ELF-1 (cell line): ENCODE results near the gene SCN2A.
"Not testable (repeated sequence)": the region's sequence is repeated elsewhere in the genome, so short reads cannot be mapped to it uniquely, and the experiment has no call there.

ENCODE experiments used
- DNase-seq: peaks from one replicate; pipeline ENCODE4 v3.0.0-alpha.2; 2016; ENCODE audit warnings: low read depth, low spot score

The SCN2A gene

DNA sequence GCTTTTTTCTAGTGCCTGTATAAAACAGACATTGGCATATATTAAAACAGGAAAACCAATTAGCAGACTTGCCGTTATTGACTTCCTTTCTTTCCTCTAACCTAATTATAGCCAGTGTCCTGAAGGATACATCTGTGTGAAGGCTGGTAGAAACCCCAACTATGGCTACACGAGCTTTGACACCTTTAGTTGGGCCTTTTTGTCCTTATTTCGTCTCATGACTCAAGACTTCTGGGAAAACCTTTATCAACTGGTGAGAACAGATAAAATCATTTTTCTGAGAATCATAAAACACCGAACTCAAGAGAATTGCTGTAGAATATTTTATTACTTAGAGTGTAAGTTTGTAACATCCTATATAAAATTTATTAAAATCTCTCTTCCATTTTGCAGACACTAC, 74.3 kb downstream of the SCN2A start:
- no peak for DNase-seq

DNA sequence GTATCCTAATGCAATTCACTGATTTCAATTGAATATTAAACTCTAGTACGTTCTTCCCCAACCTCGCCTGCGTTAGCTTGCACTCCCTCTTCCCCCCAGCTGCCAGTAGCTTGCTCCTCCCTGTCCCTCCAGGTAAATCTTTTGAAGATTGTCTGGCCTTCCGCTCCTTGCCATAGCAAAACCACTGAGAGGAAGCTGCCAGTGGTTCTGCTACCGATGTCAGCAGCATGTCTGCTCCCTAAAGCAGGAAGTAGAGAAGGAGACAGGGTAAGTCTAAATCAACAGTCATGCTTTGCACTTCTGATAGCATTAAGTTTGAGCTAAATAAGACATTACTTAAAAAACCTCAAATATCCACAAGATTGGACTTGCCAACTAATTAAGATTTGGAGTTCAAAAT, 89.1 kb downstream of the SCN2A start:
- no peak for DNase-seq

DNA sequence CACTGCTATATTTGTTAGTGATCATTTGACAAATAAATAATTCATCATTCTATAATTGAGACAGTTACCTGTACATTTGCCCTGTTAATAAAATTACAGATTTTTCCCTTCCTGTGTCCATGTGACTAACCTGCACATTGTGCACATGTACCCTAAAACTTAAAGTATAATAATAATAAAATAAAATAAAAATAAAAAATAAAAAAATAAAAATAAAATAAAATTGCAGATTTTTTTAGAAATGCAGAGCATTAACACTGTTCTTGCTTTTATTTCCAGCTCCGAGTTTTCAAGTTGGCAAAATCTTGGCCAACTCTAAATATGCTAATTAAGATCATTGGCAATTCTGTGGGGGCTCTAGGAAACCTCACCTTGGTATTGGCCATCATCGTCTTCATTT, 105.1 kb downstream of the SCN2A start:
- DNase-seq: not testable (repeated sequence)

DNA sequence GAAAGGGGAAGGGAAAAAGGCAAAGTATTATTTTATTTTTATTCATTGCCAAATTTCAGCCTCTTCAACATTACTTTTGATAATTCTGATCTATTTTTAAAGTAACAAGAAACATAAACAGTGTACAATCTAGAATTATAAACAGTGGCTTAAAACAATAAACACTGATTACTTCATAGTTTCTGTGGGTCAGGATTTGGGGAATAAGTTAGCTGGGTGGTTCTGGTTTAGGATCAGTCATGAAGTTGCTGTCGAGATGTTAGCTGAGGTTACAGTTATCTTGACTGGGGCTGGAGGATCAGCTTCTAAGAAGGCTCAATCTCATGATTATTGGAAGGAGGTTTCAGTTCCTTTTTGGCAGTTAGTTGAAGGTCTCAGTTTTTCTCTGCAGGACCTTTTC, 109.2 kb downstream of the SCN2A start:
- DNase-seq: no peak

DNA sequence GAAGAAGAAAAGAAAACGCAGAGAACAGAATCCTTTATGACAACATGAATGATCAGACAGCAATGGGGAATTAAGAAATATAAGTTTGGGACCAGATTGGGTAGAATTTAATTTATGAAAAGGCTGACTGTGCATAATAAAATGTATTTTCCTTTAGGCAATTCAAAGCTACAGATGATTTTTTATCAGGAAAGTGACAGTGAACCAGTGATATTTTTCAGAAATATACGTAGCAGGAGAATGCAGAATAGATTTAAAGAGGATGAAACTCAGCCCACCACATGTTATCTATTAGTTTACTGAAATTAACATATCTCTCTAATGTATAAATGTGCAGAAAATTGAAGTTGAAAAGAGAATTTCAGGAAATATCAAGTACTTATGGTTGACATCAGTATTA, 110.0 kb downstream of the SCN2A start:
- DNase-seq: no peak

DNA sequence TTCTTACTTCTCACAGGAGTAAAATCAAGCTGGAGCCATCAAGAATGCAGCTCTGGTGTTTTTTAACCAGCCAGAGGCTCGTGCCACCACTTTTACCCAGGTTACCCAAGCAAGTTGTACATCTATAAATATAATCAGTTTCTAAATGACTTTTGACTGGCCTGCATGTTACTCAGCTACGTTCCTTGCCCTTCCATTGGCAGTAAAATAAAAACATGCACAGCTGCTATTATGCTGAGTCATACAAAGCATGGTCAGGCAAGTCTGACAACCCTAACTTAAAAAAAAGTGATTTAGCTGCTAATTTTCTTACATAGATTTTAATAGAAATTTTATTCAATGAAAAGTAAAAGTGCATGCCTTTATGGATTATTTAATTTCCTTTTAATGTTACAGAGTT, 118.5 kb downstream of the SCN2A start:
- no peak for DNase-seq

DNA sequence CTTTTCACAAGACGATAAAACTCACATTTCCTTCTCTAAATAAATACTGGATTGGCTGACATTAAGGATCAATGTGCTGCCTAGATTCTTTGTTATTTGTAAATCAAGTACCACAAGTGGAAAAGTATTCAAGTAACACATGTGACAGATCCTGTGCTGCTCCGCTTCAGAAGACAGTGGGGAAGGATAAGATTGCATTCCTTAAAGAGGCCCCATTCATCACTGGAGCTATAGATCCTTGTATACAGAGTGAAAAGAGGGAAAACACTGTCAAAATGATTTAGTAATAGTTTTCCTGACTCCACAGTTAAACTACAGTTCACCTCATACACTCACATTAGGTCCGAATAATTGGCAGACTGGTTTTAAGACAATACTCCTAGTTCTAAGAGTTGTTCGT, 122.3 kb downstream of the SCN2A start:
- no peak for DNase-seq

DNA sequence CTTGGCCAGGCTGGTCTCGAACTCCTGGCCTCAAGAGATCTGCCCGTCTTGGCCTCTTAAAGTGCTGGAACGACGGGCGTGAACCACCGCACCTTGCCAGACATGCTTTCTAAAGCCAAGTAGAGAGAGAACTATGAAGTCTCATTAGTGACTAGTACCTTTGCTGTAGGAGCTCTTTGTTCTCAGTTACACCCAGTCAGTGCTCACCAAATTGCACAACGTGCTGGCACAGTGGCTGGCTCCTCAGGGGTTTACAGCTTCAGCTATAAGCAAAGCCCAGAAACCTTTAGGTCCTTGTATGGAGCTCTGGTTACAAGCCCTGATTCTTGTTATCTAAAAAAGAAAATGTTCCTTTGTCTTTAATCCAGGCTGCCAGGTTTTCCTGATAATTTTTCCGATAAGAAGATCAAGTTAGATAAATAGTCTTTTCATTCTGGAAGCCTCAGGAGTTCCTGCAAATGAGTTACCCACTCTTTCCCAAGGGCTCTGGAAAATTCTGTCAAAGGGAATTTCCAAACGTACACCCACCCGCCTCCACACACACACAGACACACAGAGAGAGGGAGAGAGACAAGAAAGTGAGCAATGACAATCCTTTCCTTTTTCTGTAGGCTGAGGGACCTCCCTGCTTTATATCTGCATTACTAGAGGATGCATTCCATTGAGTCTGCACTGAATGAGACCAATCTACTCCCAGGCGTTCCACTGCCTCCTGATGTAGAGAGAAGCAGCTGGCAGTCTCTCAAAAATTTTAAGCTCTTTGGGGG, 130.1 kb downstream of the SCN2A start:
- peak; percentile 14 for DNase-seq

DNA sequence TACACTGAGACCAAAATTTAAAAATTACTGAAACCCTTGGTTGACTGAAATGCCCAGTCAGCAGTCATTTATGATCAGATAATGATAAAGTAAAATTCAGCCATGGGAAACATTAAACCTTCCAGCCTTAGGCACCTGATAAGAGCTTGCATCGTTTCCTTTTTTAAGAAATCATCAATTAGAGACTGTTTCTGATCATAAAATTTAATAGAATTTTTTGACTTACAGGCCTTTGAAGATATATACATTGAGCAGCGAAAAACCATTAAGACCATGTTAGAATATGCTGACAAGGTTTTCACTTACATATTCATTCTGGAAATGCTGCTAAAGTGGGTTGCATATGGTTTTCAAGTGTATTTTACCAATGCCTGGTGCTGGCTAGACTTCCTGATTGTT, 130.7 kb downstream of the SCN2A start:
- DNase-seq: no peak

DNA sequence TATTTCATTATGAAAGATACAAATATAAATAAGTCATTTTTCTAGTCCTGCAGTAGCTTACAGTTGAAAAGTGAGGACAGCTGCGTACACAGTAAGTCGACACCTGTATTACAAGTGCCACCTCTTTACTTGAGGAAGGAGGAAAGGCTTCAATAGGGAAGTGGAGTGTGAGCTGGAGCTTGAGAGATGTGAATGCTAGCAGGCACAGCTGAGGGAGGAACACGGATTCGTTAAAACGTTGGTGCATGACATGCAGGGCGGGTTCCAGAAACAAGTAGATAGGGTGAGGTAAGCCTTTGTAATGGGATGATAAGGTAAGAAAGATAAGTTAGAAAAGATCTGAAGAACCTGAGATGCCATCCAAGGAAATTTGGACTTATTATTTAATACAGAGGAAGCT, 132.1 kb downstream of the SCN2A start:
- DNase-seq: peak; percentile 6

DNA sequence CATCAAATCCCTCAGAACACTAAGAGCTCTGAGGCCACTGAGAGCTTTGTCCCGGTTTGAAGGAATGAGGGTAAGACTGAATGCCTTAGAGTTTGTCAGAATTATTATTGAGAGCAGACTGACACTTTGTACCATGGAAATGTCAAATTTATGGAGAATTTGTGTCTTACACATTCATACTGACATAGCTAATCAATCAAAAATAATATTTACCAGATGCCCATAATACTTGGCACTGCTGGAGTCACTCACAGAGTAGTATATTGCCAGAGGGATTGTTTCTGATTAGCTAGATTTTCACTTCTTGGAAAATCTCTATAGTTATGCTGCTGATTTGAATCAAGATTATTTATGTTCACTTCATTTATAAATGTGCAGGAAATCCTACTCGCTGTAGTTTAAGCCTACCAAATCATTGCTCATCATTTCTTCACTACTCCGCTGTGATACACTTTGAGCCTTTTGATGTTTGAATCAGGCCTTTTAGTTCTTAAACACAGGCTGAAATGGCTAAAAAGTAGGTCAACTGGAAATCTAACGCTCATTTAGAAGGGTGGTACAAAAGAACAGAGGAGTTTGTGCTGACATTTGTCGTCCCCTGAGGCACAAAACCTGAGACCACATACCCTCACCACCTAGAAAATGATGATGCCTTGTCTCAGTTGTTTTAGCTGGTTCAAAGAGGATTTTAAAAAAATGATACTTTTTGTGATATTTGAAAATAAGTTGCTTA, 134.2 kb downstream of the SCN2A start:
- DNase-seq: peak; percentile 8

DNA sequence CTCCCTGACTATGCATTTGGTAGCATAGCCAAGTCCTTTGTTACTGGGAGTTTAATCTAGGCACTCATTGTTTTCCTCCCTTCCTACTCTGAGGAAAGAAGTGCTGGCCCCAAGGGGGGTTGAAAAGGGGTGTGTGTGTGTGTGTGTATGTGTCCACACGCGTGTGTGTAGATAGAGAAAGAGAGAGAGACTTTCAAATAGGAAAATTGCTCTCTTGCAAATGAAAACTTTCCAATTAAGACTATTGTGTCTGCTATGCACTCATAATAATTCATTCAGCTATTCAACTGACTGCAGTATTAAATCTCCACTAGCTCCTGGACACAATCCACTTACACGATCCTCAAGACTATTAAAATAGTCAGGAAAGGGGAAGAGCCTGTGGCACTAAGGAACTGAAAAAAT, 137.4 kb downstream of the SCN2A start:
- DNase-seq: no peak

DNA sequence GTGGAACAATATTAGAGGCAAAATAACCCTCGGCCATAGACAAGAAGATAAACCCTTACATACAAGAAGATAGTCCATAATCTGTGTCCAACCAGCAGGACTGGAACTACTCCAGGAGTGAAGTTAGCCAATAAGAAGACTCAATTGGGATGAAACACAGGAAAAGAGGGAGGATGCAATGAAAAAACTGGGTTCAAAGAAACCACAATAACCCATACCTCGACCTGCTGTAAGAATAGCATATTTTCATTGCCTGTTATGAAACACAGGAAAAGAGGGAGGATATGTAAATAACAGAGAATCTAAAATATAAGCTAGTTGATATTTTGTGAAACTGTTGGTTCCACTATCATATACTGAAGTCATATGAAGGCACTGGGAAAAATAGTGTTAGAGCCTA, 143.1 kb downstream of the SCN2A start:
- DNase-seq: no peak

DNA sequence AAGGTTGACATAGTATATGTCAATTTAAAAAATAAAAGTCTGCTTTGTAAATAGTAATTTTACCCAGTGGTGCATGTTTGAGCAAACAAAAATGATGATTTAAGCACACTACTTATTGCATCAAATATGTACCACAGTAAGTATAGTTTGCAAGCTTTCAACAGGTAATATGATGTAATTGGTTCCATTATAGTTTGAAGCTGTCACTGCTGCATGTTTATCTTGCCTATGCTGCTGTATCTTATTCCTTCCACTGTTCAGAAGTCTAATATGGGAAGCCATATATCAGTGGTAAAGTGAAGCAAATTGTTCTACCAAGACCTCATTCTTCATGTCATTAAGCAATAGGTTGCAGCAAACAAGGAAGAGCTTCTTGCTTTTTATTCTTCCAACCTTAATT, 151.7 kb downstream of the SCN2A start:
- no peak for DNase-seq

DNA sequence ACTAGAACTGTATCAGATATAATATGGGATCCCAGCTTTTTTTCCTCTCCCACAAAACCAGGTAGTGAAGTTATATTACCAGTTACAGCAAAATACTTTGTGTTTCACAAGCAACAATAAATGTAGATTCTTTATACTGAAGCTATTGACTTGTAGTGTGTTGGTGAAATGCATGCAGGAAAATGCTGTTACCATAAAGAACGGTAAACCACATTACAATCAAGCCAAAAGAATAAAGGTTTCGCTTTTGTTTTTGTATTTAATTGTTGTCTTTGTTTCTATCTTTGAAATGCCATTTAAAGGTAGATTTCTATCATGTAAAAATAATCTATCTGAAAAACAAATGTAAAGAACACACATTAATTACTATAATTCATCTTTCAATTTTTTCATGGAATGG, 152.6 kb downstream of the SCN2A start:
- no peak for DNase-seq

DNA sequence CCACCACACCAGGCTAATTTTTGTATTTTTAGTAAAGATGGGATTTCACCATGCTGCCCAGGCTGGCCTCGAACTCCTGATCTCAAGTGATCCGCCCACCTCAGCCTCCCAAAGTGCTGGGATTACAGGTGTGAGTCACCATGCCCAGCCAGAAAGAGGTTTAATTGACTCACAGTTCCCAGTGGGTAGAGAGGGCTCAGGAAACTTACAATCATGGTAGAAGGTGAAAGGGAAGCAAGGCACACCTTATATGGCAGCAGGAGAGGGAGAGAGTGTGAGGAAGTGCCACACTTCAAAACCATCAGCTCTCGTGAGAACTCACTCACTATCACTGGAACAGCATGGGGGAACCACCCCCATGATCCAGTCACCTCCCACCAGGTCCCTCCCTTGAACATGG, 159.4 kb downstream of the SCN2A start:
- not testable (repeated sequence) for DNase-seq

DNA sequence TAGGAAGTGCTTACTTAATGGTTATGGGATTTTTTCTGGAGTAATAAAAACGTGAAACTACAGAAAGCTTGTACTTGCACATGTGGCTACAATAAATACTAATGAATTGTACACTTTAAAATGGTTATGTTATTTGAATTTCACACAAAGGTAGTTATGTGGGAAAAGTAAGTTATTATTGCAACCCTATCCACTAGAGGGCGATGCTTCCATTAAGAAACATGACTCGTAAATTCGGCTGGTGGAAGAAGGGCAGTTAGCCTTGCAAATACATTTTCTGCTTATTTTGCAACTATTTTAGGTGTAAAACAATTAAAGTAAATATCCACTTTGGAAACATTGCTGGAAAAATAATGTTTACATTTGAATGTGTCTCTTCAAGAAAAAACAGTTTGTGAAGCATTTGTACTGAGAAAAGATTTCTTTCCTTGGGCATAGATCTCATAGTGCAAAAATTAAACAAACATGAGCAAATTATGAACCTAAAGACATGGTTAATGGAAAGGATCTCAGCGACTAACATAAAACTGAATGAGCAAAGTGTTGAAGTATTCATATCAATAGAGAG, 162.2 kb downstream of the SCN2A start:
- DNase-seq: no peak

DNA sequence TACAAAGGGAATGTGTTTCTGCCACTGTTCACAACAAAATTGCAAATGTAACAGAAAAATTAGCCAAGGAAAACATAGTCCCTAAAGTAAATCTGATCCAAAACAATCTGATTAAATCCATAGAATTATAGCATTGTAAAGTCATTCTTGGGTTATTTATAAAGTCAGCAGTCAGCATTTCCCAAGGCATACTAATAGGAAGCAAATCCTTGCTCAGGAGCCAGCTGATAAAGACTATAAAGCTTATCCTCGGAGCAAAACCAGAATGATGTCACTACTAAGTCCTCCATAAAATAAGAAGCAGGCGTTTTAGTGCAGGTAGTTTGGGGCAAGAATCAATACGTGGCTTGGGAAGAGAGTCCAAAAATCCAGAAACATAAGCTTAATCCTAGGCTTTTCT, 162.9 kb downstream of the SCN2A start:
- DNase-seq: no peak

DNA sequence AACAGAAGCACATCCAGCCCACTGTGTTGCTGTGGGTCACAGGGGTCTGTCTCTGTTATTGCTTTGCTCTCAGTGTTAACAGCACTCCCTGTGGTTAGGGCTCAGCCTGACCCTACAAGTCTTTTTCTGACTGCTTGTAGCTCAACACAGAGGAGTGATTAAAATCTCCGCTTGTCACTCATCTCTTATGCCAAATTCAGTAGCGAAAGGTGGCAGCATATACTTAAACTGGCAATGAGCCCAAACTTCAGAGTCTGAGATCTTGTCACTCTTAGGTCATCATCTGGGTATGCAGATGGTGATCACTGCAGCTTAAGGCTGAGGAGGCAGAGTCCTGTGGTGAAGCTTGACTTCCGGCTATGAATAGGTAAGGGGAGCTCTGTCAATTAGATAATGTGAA, 167.0 kb downstream of the SCN2A start:
- peak; percentile 58 for DNase-seq

DNA sequence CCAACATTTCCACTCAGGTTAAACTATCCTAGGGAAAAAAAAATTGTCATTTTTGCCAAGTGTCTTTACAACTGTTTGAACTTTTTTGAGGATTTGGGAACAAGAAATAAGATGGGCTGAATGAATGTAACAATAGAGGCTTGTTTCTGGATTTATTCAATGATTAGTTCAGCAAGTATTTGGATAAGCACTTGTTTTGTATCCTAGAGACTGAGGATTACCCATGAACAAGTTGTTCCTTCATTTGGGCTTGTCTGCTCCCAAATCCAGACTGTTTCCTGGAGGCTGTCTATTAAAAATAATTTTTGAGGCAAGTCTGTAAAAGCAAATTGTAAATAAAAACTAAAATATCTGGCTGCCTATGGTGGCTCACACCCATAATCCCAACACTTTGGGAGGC, 168.3 kb downstream of the SCN2A start:
- no peak for DNase-seq

DNA sequence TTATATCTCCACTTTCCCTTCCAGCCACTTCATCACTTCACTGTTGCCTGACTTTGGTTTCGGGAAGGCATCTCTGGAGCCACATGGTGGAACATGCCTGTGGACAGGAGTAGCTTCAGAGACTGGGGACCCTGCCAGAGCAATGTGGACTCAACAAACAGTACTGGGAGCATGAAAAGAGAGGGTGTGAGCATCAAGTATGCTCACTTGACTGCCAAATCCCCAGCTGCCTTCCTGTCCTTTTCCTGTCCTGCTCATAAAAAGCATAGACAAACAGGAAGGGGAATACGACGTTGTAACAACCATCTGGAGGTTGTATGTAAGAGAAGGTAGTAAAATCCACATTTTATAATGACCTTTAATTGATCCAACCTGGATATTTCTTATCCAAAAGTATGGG, 169.0 kb downstream of the SCN2A start:
- no peak for DNase-seq

DNA sequence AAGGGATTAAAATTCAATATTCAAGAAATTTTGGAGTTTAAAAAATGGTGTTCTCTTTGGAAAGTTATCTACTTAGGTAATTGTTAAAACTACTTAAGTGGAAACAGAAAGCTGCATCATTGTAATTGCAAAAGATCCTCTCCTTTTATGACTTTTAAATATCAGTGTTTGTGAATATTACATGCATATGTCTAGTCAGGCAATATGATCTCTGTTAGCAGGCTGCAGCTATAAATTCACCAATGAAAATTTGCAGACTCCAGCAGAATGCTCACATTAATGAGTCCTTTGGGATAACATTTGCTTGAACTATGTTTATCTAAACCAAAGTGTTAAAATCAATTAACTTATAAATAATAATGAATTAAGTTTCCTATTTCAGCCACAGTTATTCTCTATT, 171.1 kb downstream of the SCN2A start:
- no peak for DNase-seq

DNA sequence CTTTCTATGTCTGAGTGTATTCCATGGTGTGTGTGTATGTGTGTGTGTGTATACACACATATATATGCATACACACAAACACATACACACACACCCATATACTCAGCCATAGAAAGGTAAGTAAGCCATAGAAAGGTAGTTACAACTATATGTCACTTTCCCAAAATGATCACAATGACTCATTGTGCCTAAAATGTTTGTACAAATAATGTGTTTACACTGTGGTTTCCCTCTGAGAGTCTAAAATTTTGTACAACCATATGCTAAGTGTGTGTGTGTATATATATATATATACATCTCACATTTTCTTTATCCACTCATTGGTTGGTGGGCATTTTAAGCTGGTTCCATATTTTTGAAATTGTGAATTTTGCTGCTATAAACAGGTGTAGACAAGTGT, 175.0 kb downstream of the SCN2A start:
- DNase-seq: no peak
